GM12878 (cell line): ENCODE data around the gene GPC2. TPM values are rescaled to one million over a fixed set of nuclear protein-coding genes. Genes with fewer than 3 reads are reported as not detected.
A peak's percentile ranks its signal among the peaks of the same experiment; 100 is the strongest.

Experiments used
- ATAC-seq: fragments of 200-7000 bp; cut with Tn5 transposase; 3 replicates; pipeline ENCODE4 v1.9.1; 2020; ENCODE audit warnings: mild to moderate bottlenecking, moderate library complexity
- BruUV-seq: library from RNA; stranded (reverse); fragments of 400-500 nt; replicated peaks from 2 replicates; lab custom pipeline; 2021; lab: Mats Ljungman, UMichigan
- CTCF ChIA-PET: fragments of 300-600 bp; sonication (Branson Sonifier 250); formaldehyde crosslinking; extraction: SDS; loops from one replicate; lab custom pipeline; 2021; ENCODE audit warnings: inconsistent platforms; lab: Yijun Ruan, JAX
- POLR2A ChIA-PET: fragments of 350-600 bp; formaldehyde crosslinking; extraction: SDS; loops from one replicate; lab custom pipeline; 2021; ENCODE audit warnings: inconsistent platforms; lab: Charles Lee
- RAD21 ChIA-PET: fragments of 300-600 bp; sonication (Branson Sonifier 250); formaldehyde crosslinking; loops from one replicate; lab custom pipeline; 2023; ENCODE audit warnings: antibody characterized with exemption; ENCODE audit not compliant: unreplicated experiment; lab: Charles Lee
- SMC1A ChIA-PET: fragments of 300-600 bp; sonication (Branson Sonifier 250); formaldehyde crosslinking; loops from one replicate; lab custom pipeline; 2023; ENCODE audit not compliant: unreplicated experiment, uncharacterized antibody; lab: Charles Lee
- DNase-seq: peaks from one replicate; pipeline ENCODE4 v3.0.0-alpha.2; 2011; ENCODE audit warnings: low read depth, low spot score
- FAIRE-seq: peaks from 3 replicates; lab custom pipeline; 2011; peaks lifted over from hg19 to GRCh38; lab: Jason Lieb, UNC
- H2AFZ ChIP-seq: 2 replicates; pipeline ENCODE4 v1.6.0; 2011; ENCODE audit warnings: low read depth, low read length, control low read depth; ENCODE audit not compliant: control insufficient read depth
- H3K27ac ChIP-seq: 2 replicates; pipeline ENCODE4 v1.5.1; 2011; ENCODE audit warnings: control low read depth; ENCODE audit not compliant: control insufficient read depth, insufficient read depth
- H3K27me3 ChIP-seq, 2 experiments: replicated peaks in 1 of 2; 2 replicates each; pipeline versions ENCODE4 v1.6.0 to v1.6.1; 2011; ENCODE audit warnings: low read length in 1 of 2; ENCODE audit not compliant: control insufficient read depth in 2 of 2, insufficient read depth in 2 of 2
- H3K36me3 ChIP-seq, 2 experiments: 2 replicates each; pipeline ENCODE4 v1.5.1; 2011; ENCODE audit warnings: low read length in 1 of 2; ENCODE audit not compliant: control insufficient read depth in 2 of 2, insufficient read depth in 2 of 2
- H3K4me1 ChIP-seq: 2 replicates; pipeline ENCODE4 v1.6.1; 2011; ENCODE audit warnings: mild to moderate bottlenecking, low read length, moderate library complexity, mixed read lengths; ENCODE audit not compliant: control insufficient read depth, insufficient read depth
- H3K4me2 ChIP-seq: 2 replicates; pipeline ENCODE4 v1.6.0; 2011; ENCODE audit warnings: control low read depth; ENCODE audit not compliant: control insufficient read depth, insufficient read depth
- H3K4me3 ChIP-seq: fragments of 200-600 bp; sonication (generic); 2 replicates; pipeline ENCODE4 v1.5.1; 2016
- H3K79me2 ChIP-seq: 2 replicates; pipeline ENCODE4 v1.6.0; 2011; ENCODE audit warnings: low read length; ENCODE audit not compliant: control insufficient read depth, insufficient read depth
- H3K9ac ChIP-seq: 2 replicates; pipeline ENCODE4 v1.8.0; 2011; ENCODE audit warnings: low read length, control low read depth, mixed read lengths; ENCODE audit not compliant: control insufficient read depth, insufficient read depth
- H3K9me3 ChIP-seq: replicated peaks from 3 replicates; pipeline ENCODE4 v1.5.1; 2011; ENCODE audit warnings: mild to moderate bottlenecking, low read length; ENCODE audit not compliant: control insufficient read depth, insufficient read depth
- H4K20me1 ChIP-seq: 2 replicates; pipeline ENCODE4 v1.6.0; 2011; ENCODE audit not compliant: control insufficient read depth, insufficient read depth
- BHLHE40 ChIP-seq, 2 experiments: fragments of 450-650 bp in 1 of 2; IDR thresholded peaks; 2 replicates each; pipeline ENCODE4 v1.6.1; 2011 to 2017; ENCODE audit warnings: low read depth in 2 of 2, borderline replicate concordance in 1 of 2, improper control_type of control experiment in 1 of 2, low read length in 1 of 2, mild to moderate bottlenecking in 1 of 2
- CBFB ChIP-seq: IDR thresholded peaks from 2 replicates; pipeline ENCODE4 v1.6.1; 2016; ENCODE audit warnings: antibody characterized with exemption, low read depth
- MTA3 ChIP-seq: IDR thresholded peaks from 2 replicates; pipeline ENCODE4 v1.6.1; 2012; ENCODE audit warnings: low read length, inconsistent platforms, borderline replicate concordance
- NFYB ChIP-seq: IDR thresholded peaks from 2 replicates; pipeline ENCODE4 v1.6.1; 2011; ENCODE audit warnings: low read depth, mild to moderate bottlenecking, low read length, improper control_type of control experiment, moderate library complexity; ENCODE audit not compliant: insufficient read depth
- PAX8 ChIP-seq: fragments of 450-650 bp; IDR thresholded peaks from 2 replicates; pipeline ENCODE4 v1.6.1; 2017; ENCODE audit warnings: mild to moderate bottlenecking, moderate library complexity
- SMC3 ChIP-seq: IDR thresholded peaks from 2 replicates; pipeline ENCODE4 v1.6.1; 2011; ENCODE audit warnings: low read length, improper control_type of control experiment, borderline replicate concordance
- SPI1 ChIP-seq: IDR thresholded peaks from 2 replicates; pipeline ENCODE4 v1.6.1; 2011; ENCODE audit warnings: low read depth, mild to moderate bottlenecking, low read length, moderate library complexity, borderline replicate concordance; ENCODE audit not compliant: insufficient read depth
- WGBS: methylation state at CpG from one replicate; pipeline ENCODE4 v1.1.6; 2016; ENCODE audit warnings: low lambda C conversion rate; ENCODE audit not compliant: insufficient replicate concordance, insufficient coverage; ENCODE audit errors: missing lambda C conversion rate; 5-methylcytosine and 5-hydroxymethylcytosine counted together
- in situ Hi-C: fragments of 300-500 bp; cut with MboI; formaldehyde crosslinking; loops from 9 replicates; pipeline ENCODE4 v1.14.3; 2018; ENCODE audit warnings: mixed read lengths
- intact Hi-C: fragments of 100-400 bp; cut with micrococcal nuclease; formaldehyde crosslinking; loops from one replicate; pipeline ENCODE4 v1.14.2; 2022; ENCODE audit not compliant: unreplicated experiment
- polyA plus RNA-seq, 11 experiments: library from polyadenylated mRNA; depleted of rRNA in 4 of 11; unstranded in 6 of 11; stranded (reverse) in 5 of 11; fragments of >200 nt; fragmentation: Nextera tagmentation in 4 of 11; fragmentation: Illumina TruSeq in 1 of 11; extraction: Ambion mirVana in 4 of 11; extraction: Trizol in 1 of 11; gene quantifications; 1 replicate in 1 of 11; 2 replicates in 10 of 11; pipeline versions ENCODE4 v1.2.1 to v1.2.3, GENCODE V29; 2011 to 2016; ENCODE audit warnings: inconsistent platforms in 2 of 11, missing spikeins in 2 of 11, low read depth in 1 of 11
- total RNA-seq, 4 experiments: library from RNA; depleted of rRNA in 3 of 4; stranded (reverse); fragments of >200 nt in 3 of 4; fragmentation: Illumina TruSeq in 1 of 4; extraction: Trizol in 1 of 4; gene quantifications; 2 replicates each; pipeline versions ENCODE4 v1.2.1 to v1.2.3, GENCODE V29; 2013 to 2021
- TF ChIP-seq, protein P1 (sequence below): fragments of 450-650 bp; IDR thresholded peaks from 2 replicates; pipeline ENCODE4 v1.6.1; 2017; ENCODE audit warnings: mild to moderate bottlenecking, low read depth, inconsistent platforms; ENCODE audit not compliant: poor library complexity, severe bottlenecking
- TF ChIP-seq, protein P2 (sequence below): IDR thresholded peaks from 2 replicates; pipeline ENCODE4 v1.6.1; 2012; ENCODE audit warnings: low read depth, low read length, improper control_type of control experiment

Gene GPC2
- total and polyA plus RNA-seq, 10 of the 15 experiments (the other 5 are each of a cell fraction or from before 2014, with no cell fraction given) = 0.19 to 6.3 (median 0.77) TPM

DNA sequence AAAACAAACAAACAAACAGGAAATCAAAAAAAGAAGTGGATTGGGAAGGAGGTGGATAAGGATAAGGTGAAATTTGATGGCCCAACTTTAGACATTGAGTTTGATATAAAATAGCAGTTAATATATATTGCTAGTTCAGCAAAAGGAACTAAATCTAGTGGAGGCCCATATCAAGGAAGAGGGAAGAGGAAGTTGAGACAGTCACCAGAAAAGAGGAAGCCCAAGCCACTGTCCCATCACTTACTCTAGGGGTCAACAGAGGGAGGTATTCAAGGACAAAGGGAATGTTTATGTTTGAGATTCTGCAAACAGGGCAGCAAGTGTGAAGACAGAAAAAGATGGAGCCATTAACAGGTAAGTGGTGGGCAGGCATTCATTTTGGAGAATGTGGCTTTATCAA, 24.8 kb downstream of the GPC2 start:
- ChIA-PET SMC1A (no interaction called here), CTCF (interaction anchor here (0.5 kb wide), 1 partner anchor 38 kb away, joined by 3 read pairs; no protein-coding TSS in a partner anchor), RAD21 (interaction anchor here (1.8 kb wide), 1 partner anchor 25 kb away, joined by 4 read pairs; the partner anchor contains the start of genes GPC2 and STAG3), POLR2A (interaction anchor here (0.6 to 1.4 kb wide), 4 partner anchors 12 to 245 kb away, joined by 3 read pairs; no protein-coding TSS in a partner anchor)
- in situ Hi-C loops (no loop called here), intact Hi-C loops (no loop called here)
- ATAC-seq = no peak
- Histone ChIP-seq H3K79me2 (peaks cover 24% of the 10 kb centered on the region), H3K27ac (no peak overlapping the region), H3K4me3 (no peak overlapping the region), H3K36me3 (peaks cover 0 to 15% of the 10 kb centered on the region in 2 experiments), H3K4me1 (peaks cover 15% of the 10 kb centered on the region), H3K4me2 (no peak overlapping the region), H3K9ac (no peak overlapping the region), H3K27me3 (no peaks in the 10 kb centered on the region), H2AFZ (no peak overlapping the region), H4K20me1 (no peaks in the 10 kb centered on the region)
- no peak for DNase-seq
- FAIRE-seq = no peak
- BruUV-seq = no TSS peak
- no peak for TF ChIP-seq MTA3
- peak; percentile 83 for TF ChIP-seq SPI1
- TF ChIP-seq, all 136 proteins: peak for 1
- H3K9me3 ChIP-seq = no peaks in the 10 kb centered on the region

DNA sequence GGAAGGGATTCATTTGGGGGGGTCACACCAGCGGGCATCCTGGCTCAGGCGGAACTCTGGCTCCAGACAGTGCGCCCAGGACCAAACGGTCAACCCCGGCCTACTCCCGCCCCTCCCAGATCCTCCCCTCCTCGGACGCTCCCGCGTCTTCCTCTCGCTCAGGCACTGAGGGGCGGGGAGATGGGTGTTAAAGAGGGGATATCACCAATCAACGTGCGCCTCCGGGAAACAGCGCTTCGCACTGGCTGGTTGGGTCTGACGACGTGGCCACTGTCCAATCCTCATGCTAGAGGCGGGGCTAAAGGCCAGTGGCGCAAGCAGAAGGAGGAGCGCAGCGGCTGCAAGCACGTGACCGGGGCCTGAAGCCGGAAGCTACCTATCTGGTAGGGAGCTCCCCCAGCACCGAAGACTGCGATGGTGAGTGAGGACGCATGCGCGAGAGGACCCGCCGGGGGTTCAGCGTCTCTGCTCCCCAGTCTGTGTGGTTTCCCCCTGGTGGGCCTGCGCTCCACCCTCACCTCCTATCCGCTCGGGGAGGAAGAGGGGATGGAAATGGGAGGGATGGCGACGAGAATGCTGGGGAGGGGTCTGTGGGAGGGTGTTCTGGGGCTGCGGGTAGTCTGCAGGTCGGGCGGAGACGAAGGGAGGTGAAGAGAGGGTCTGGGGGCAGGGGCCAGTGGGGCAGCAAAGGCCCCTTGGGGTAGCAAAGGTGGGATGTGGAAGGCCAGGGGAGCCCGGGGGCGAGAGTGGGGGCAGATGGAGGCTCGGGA, 28.4 kb downstream of the GPC2 start, which contains the start of gene LAMTOR4:
LAMTOR4 (plus strand) TSS at position 360 of the 770 bp plus-strand sequence; CDS start at position 415, 55 bp downstream.
- BruUV-seq = no TSS peak
- WGBS = 2% methylated on average over 43 of the region's 46 CpGs
- FAIRE-seq = peak; percentile 99
- CTCF ChIA-PET = interaction anchor here (0.6 to 5.7 kb wide), 14 partner anchors 8 to 544 kb away, joined by 3 to 43 read pairs (median 4); no protein-coding TSS in a partner anchor
- peak; percentile 100 for DNase-seq
- POLR2A ChIA-PET = interaction anchor here (0.6 to 2.6 kb wide), 20 partner anchors 9 to 682 kb away, joined by 3 to 28 read pairs (median 4); partner anchors contain the start of genes AP4M1, GAL3ST4, GPC2 and MCM7
- Histone ChIP-seq H3K27ac (peak within 1 kb of the TSS; percentile 86), H3K36me3 (peaks cover 0 to under 1% of the 10 kb centered on the region in 2 experiments), H3K79me2 (peaks cover 22% of the 10 kb centered on the region), H4K20me1 (no peaks in the 10 kb centered on the region), H3K4me1 (peaks cover 5% of the 10 kb centered on the region; the same call in 1 of the 2 replicates), H3K9me3 (no peaks in the 10 kb centered on the region), H2AFZ (peak within 1 kb of the TSS; percentile 81), H3K4me2 (peak within 1 kb of the TSS; percentile 88), H3K4me3 (peak within 1 kb of the TSS; percentile 99), H3K9ac (peak within 1 kb of the TSS; percentile 92), H3K27me3 (no peaks in the 10 kb centered on the region)
- intact Hi-C loops (loop anchor here (1.0 to 5.0 kb wide), 3 partner anchors 48 to 69 kb away; partner anchors contain the start of genes AP4M1, MCM7 and PVRIG), in situ Hi-C loops (no loop called here)
- ATAC-seq = peak; percentile 99
- SMC1A ChIA-PET = interaction anchor here (0.8 to 2.3 kb wide), 17 partner anchors 12 to 259 kb away, joined by 3 to 12 read pairs (median 3); partner anchors contain the start of genes GPC2 and STAG3
- RAD21 ChIA-PET = interaction anchor here (0.6 to 2.4 kb wide), 21 partner anchors 9 to 280 kb away, joined by 3 to 17 read pairs (median 4); partner anchors contain the start of genes GAL3ST4, GPC2, PVRIG and ZCWPW1
- TF ChIP-seq, protein P1, sequence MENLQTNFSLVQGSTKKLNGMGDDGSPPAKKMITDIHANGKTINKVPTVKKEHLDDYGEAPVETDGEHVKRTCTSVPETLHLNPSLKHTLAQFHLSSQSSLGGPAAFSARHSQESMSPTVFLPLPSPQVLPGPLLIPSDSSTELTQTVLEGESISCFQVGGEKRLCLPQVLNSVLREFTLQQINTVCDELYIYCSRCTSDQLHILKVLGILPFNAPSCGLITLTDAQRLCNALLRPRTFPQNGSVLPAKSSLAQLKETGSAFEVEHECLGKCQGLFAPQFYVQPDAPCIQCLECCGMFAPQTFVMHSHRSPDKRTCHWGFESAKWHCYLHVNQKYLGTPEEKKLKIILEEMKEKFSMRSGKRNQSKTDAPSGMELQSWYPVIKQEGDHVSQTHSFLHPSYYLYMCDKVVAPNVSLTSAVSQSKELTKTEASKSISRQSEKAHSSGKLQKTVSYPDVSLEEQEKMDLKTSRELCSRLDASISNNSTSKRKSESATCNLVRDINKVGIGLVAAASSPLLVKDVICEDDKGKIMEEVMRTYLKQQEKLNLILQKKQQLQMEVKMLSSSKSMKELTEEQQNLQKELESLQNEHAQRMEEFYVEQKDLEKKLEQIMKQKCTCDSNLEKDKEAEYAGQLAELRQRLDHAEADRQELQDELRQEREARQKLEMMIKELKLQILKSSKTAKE = peak; percentile 4
- no peak for TF ChIP-seq PAX8
- TF ChIP-seq, protein P2, sequence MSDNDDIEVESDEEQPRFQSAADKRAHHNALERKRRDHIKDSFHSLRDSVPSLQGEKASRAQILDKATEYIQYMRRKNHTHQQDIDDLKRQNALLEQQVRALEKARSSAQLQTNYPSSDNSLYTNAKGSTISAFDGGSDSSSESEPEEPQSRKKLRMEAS = peak; percentile 82
- TF ChIP-seq NFYB = peak; percentile 91
- no peak for TF ChIP-seq SMC3
- peak; percentile 96 to 98 for TF ChIP-seq BHLHE40 (IDR thresholded peaks at IDR 0.05; ENCODE audit: borderline replicate concordance in 1 of 2, low read depth in 2 of 2, low read length in 1 of 2)
- TF ChIP-seq CBFB = peak; percentile 56; the same call in 1 of the 2 replicates
